Adipose tissue (tissue), 3 donors: ENCODE results near the gene ODC1. TPM values are rescaled to one million over a fixed set of nuclear protein-coding genes. Genes with fewer than 3 reads are reported as not detected.

Experiments
- H3K27ac ChIP-seq: one replicate; pipeline ENCODE4 v1.5.1; 2013; ENCODE audit warnings: low read depth, low read length
- WGBS, 3 donors: extraction: QIAGEN DNeasy Blood & Tissue Kit; methylation state at CpG; one replicate each; pipeline ENCODE4 v1.1.7; 2013; 5-methylcytosine and 5-hydroxymethylcytosine counted together
- polyA plus RNA-seq, 3 donors: library from polyadenylated mRNA; stranded (reverse); fragments of 200-250 nt; gene quantifications; one replicate each; pipeline ENCODE4 v1.2.3, GENCODE V29; 2013
- donor health status: healthy with polysubstance abuse.
- donor health status: Bipolar disorder and iron deficiency.
- donor health status: healthy.

The ODC1 gene
- polyA plus RNA-seq, 3 donors = 25.2 to 36.1 (median 32.5) TPM

DNA sequence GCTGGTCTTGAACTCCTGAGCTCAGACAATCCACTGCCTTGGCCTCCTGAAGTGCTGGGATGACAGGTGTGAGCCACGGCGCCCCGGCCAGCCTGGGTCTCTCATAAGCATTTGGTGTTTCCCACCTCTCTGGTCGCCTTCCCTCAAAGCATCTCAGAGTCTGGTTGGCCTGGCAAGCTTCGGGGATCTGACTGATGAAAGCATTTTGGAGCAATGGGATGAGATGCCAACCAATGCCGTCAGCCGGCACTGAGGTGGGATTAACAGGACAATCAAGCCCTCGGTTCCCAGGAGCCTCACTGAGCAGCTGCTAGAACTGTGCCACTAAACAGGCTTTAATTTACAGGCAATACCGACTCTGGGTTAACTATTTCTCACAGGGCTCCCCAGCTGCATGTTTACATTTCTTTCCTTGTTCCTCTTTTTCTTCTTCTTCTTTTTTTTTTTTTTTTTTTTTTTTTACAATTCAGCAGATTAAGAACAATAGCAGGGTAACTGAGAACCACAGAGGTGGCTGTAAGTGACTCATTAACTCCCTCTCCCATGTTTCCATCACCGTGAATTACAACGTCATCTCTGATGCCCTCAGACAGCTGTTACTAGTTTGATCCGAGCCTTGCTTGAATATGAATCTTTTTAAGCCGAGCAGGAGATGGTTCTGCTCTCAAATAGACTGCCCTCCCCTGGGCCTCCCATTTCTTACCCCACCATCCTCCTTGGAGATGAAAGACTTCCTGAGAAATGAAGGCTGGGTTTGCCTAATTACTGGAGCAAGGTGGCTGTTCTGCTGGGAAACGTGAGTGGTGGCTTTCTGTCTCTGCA, 37.9 kb downstream of the ODC1 start:
- H3K27ac ChIP-seq = no peak overlapping the region
- 50 to 75% (median 69%) methylated on average over 14 of the region's 14 CpGs for WGBS, 3 donors

DNA sequence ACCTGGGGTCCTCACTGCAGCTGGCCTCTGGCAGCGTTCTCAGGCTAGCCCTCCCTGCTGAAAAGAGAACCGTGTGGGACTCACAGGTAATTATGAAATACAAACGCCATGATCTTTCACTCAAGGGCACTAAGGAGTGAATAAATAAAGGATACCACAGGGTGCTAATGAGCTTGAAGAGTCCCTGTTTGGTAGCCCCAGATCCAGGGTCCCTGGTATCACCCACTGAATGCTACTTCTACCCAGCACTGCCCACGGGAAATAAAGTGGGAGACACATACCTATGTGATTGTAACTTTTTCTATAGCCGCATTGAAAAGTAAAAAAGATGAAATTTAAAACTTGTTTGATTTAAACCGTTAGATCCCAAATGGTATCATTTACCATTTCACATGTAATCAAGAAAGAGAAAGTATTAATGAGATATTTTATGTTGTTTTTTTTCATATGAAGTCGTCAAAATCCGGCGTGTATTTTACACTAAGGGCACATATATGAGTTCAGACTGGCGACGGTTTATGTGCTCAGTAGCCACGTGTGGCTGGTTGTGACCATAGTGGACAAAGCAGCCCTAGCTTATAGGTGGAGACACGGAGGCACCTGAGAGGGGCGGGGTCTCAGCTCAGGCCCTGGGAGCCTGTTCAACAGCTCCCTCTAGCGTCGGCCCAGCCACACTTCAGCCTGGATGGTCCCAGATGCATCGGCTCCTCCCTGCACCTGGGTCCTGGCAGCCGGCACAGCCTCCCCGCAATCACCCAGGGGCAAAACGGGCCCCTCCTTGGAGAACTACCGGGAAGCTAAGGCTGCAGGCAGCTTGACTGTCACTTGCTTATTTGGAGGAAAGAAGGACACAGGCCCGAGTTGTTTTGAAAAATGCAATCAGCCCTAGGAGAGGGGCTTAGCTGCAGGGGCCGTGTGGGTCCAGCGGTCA, 39.2 kb downstream of the ODC1 start:
- no peak overlapping the region for H3K27ac ChIP-seq
- 16 to 22% (median 19%) methylated on average over 24 of the region's 24 CpGs for WGBS, 3 donors

GRCh38 chr2:10407841-10408648, 40.1 kb downstream of the ODC1 start:
- peak overlapping the region; percentile 12 for H3K27ac ChIP-seq
- 30 to 45% (median 43%) methylated on average over 11 of the region's 11 CpGs for WGBS, 3 donors

DNA sequence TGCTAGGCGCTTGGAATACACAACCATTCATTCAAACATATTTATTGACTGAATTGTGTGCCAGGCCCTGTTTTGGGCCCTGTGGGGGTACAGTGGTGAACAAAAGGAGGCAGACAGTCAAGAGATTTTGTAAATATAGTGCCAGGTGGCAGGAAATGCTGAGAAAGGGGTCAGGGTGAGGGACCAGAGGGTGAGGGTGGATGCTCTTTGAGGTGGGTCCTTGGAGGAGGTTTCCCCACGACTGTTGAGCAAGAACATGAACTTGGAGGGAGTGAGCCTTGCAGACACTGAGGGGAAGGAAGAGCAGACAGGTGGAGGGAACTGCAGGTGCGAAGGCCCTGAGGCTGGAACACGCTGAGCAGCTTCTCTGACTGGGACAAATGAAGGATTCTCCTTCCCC, 40.7 kb downstream of the ODC1 start:
- WGBS, 3 donors = 49 to 82% (median 62%) methylated on average over 4 of the region's 4 CpGs

DNA sequence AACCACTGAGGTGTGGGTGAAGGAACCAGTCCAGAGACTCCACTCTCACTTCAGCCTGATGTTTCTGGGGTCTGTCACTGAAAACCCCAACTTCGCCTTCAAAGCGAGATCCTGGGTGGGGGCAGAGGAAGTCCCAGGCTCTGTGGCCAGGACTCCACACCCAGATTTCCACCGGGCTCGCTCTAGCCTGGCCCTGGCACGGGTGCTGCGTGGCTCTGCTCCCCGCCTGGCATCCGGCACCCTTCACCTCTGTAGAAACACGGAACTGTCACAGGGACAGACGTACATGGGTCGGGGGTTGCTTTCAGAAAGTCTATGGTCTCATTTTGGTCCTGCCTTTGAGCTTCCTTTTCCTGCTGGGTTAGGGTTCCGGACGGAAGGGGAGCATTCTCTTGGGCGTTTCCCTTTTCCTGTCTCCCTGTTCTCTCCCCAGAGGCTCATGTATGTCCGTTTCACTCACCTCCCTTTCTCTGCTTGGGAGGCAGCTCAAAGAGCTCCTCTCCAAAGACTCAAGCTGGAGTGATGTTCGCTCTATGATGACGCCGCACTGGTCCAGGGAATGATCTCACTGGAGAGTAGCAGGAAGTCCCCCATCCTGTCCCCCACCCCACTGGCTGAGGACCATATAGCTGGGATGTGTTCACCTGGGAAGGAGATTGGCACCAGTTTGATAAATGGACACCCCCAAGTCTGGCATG, 41.5 kb downstream of the ODC1 start:
- peak overlapping the region; percentile 52 for H3K27ac ChIP-seq
- 51 to 83% (median 53%) methylated on average over 18 of the region's 18 CpGs for WGBS, 3 donors

More for the DNA sequence above, 40.7 kb downstream of the ODC1 start:
- H3K27ac ChIP-seq = no peak overlapping the region

DNA sequence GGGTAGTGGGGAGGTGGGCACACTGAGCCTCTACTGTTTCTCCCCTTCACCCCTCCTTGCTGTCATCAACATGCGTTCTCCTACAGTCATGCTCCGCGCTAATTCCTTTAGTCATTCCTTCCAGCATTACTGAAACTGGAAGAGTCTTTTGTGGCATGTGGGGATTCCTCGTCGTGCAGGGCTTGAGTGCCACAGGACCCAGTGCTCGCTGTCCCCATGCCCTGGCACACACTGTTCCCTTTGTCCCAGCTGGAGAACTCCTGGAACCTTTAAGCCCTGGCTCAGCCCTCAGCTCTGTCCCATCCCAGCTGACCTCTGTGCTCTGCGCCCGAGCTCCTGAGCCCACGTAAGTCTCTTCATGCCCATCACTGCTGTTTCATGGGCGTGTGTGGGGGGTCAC, 42.1 kb downstream of the ODC1 start:
- WGBS, 3 donors = 77 to 91% (median 82%) methylated on average over 10 of the region's 10 CpGs
- H3K27ac ChIP-seq = peak overlapping the region; percentile 52

- no peak overlapping the region for H3K27ac ChIP-seq
- 56 to 70% (median 65%) methylated on average over 13 of the region's 13 CpGs for WGBS, 3 donors
Observed at GRCh38 chr2:10405448-10405847, 42.7 kb downstream of the ODC1 start.

DNA sequence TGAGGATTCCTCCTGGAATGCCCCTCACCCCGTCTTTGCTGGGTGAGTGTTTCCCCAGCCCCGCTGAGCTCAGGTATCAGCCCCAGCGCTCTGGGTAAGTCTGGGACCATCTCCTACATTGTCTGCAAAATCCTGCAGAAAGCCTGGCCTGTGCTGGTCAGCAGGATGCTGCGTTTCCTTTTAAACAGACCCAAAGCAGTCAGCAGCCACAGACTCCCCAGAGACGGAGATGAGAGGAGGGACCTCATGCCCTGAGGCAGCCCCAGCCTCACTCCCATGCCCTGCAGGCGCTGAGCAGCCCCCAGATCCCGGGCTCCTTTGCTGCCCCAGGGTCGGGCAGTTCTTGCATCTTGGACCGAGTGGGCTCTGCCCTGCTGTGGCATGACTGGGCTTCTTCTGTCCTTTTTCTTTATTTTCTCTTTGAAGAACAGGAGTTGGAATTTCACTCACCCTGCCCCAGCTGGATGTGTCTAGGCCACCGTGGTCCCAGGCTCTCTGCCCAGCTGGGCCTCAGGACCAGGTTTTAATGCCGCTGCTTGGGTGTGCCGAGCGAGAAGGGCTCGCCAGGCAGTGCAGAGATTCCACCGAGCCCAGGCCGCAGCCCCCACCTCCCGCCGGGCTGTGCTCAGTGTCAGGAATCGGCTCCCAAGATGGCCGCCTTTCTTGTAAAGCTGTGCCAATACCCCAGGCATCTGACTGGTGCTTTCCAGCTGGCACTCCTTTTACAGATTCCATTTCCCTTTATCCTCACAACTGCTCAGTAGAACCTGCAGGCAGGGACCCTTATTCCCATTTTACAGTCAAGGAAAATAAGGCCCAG, 43.6 kb downstream of the ODC1 start:
- WGBS, 3 donors = 67 to 86% (median 68%) methylated on average over 20 of the region's 20 CpGs
- H3K27ac ChIP-seq = no peak overlapping the region

DNA sequence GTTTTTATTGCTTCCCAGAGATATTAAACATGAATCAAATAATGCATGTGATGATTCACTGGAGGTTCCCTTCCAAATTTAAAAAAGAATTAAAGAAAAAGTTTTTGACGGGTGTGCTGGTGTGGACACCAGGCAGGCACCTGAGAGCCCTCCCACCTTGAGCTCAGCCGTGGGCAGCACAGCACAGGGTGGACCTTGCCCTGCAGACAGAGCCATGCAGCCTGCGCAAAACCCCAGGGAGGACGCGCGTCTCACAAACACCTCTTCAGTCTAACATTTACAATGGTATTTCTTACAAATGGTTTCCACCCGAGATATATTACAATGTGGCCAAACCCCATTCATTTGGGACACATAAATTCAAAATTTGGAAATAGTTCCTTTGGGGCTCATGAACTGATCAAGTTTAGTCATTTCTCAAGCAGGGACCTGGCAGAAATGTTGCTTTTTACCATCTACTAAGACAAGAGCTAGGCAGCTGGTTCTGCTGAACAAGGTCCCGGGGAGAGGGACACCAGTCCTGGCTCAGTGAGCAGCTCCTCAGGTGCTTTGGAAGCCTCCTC, 45.4 kb downstream of the ODC1 start:
- WGBS, 3 donors = 61 to 84% (median 81%) methylated on average over 8 of the region's 8 CpGs
- no peak overlapping the region for H3K27ac ChIP-seq

DNA sequence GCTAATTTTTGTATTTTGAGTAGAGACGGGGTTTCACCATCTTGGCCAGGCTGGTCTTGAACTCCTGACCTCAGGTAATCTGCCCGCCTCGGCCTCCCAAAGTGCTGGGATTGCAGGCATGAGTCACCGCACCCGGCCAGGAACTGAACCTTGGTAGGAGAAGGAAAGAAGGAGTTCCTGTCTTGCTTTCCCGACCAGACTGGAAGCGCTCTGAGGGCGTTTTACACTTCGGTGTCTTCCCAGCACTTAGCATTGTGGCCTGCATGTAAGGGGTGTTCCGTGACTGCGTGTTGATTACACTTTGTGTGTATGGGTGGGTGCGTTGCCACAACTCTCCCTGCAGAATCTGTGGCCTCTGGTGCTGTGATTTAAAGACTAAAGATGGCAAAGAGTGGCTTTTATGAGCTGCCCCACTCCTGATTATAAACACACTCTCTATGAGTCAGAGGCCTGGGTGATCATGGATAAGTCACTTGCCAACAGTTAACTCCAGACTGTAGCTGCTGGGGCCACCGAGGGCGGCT, 46.0 kb downstream of the ODC1 start:
- WGBS, 3 donors = 74 to 85% (median 81%) methylated on average over 14 of the region's 14 CpGs

DNA sequence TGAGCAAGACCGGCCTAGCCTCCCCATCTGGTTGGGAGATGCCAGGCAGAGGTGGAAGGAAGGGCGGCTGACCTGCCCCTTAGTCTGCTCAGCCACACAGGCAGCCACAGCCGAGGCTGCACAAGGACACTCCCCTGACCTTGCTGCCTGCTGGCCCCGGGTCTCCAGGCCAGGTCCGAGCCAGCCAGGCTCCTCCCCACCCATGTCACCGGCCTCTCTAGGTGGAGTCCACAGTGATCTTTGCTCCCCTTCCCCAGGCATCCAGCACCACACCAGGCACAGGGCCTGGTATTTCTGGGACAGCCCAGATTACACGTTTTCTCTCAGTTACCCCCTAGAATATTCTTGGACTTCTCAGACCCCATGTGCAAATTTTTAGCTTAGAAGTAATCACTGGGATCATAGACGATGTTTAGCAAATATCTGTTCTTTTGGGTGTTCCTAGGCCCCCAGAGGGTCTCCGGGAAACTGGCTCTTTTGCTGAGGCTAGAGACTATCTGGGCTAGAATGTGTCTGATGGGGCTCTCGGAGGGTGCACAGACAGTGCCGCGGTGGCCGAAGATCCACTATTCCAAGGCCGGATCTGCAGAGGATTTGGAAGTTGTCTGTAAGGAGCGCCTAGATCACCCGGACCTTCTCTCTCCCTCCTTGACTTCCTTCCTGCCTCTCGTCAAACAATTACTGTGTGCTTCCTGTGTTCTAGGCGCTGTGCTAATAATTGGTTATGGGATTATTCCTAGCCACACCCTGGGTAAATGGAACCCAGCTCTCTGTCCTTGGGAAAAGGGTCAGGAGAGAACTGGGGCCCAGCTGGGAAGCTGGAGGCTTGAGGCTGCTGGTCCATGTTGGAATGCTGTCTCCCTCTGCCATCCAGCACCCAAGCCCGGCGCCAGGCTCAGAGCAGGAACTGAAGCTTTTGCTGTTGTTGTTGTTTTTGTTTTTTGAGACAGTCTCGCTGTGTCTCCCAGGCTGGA, 46.9 kb downstream of the ODC1 start:
- WGBS, 3 donors = 56 to 75% (median 60%) methylated on average over 21 of the region's 21 CpGs
- no peak overlapping the region for H3K27ac ChIP-seq

More for the DNA sequence above, 46.0 kb downstream of the ODC1 start:
- no peak overlapping the region for H3K27ac ChIP-seq

- 51 to 86% (median 52%) methylated on average over 11 of the region's 11 CpGs for WGBS, 3 donors
- H3K27ac ChIP-seq = no peak overlapping the region
Observed at GRCh38 chr2:10400568-10400977, 47.6 kb downstream of the ODC1 start.

DNA sequence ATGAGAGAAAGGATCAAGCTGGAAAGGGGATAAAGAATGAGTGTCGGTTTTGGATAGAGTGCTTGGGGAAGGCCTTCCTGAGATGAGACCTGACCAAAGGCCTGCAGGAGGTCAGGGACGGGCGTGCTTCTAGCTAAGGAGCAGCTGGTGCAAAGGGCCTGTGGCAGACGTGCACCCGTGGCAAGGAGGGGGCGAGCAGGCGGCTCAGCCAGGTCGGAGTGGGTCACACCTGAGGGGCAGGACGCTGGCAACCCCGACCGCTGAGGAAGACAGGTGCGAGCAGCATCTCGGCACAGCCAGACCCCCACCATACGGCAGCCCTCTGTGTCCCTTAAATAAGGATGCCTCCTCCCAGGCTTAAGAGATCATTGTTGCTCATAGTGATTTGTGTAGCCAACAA, 48.1 kb downstream of the ODC1 start:
- WGBS, 3 donors = 89 to 90% (median 90%) methylated on average over 14 of the region's 14 CpGs
- H3K27ac ChIP-seq = no peak overlapping the region

DNA sequence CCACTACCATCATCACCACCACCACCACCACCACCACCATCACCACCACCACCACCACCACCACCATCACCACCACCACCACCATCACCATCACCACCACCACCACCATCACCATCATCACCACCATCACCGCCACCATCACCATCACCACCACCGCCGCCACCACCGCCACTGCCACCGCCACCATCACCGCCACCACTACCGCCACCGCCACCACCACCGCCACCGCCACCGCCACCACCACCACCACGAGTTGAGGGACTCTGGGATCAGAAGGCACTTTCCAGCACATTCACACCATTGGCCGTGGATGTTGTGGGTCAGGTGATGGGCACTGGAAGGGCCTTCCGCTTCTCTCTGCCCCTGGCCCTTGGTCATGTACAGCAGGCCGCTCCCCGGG, 48.8 kb downstream of the ODC1 start:
- H3K27ac ChIP-seq = no peak overlapping the region
- WGBS, 3 donors = 86 to 91% (median 86%) methylated on average over 8 to 13 of the region's 16 CpGs

DNA sequence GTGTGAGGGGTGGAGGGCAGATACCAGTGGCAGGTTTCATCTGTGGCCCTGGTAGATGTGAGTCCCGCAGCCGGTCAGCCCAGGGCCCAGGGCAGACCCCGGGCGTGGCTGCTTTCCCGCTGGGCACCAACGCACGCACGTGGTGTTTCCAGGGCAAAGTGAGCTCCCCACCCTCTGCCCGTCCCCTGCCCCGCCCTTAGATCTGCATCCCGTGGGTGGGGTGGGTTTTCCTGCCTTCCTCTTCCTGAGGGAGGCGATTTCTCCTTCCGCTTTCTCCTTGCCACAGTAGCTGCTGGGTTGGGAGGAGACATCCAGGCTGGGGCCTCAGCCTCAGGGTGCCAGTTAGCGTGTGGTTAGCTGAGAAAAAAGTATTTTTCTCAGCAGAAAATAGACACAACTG, 49.6 kb downstream of the ODC1 start:
- H3K27ac ChIP-seq = no peak overlapping the region
- 45 to 85% (median 46%) methylated on average over 14 of the region's 14 CpGs for WGBS, 3 donors

- H3K27ac ChIP-seq = no peak overlapping the region
Observed at GRCh38 chr2:10397878-10398277, 50.2 kb downstream of the ODC1 start.

More at GRCh38 chr2:10397878-10398277, 50.2 kb downstream of the ODC1 start:
- 62 to 77% (median 71%) methylated on average over 4 of the region's 4 CpGs for WGBS, 3 donors
